IPS DF 19.7 (cell line): Measurements from ENCODE around the gene SLAMF7.

ENCODE experiments used
- DNase-seq: peaks from one replicate; pipeline ENCODE4 v3.0.0-alpha.2; 2013; ENCODE audit warnings: low read depth, low spot score

SLAMF7 gene

GRCh38 chr1:160745551-160745950 is 6.5 kb downstream of the SLAMF7 start:
- DNase-seq: no peak

GRCh38 chr1:160746836-160747500 is 7.9 kb downstream of the SLAMF7 start:
- no peak for DNase-seq

DNA sequence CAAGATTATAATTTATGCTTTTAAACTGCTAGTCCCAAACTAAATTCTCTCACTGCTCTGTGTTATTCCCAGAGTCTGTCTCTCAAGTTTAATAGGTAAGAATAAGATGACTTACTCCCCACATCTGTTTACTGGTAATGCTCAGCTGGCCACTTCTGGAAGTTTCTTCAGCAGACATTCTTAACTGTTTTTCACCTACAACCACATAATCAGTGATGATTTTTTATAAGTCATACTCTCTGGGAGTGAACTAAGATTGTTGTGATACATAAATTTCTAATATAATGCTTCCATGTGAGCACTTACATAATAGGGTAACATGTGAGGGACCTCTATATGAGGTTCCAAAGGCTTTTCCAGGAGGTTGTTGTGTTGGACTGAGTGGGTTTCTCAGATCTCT is 8.7 kb downstream of the SLAMF7 start:
- DNase-seq: no peak

DNA sequence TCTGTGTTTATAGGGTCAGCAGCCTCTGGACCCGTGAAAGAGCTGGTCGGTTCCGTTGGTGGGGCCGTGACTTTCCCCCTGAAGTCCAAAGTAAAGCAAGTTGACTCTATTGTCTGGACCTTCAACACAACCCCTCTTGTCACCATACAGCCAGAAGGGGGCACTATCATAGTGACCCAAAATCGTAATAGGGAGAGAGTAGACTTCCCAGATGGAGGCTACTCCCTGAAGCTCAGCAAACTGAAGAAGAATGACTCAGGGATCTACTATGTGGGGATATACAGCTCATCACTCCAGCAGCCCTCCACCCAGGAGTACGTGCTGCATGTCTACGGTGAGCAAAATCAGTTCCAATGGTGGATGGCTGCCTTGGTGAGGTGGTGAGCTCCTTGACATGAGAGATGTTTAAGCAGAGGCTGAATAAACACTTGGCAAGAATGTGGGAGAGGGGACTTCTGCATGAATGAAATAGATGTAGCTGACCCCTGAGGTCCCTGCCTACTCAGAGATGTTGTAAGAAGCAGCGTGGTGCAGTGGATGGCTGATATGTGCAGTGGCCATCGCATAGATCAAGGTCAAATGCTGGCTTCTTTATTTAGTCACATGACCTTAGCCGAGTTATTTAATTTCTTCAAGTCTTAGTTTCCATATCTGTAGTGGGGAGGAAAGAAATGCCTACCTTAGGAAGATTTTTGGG is 9.3 kb downstream of the SLAMF7 start:
- DNase-seq: no peak

DNA sequence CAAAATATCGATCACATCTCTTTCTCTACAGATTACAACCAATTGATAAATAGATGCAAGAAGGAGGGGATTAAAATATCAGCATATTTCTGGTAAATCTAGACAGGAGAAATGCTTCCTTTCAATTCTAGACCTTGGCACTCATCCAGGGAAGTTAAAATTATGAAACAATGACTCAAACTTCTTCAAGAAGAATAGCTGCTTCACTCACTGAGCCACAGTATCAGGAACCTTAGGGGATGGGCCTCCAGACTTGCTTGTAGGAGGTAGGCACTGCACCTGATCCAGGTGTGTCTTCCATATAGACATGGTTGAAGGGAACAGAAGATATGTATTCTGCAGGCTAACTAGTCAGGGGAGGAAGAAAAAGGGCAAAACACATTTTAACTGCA is 9.8 kb downstream of the SLAMF7 start:
- DNase-seq: no peak

DNA sequence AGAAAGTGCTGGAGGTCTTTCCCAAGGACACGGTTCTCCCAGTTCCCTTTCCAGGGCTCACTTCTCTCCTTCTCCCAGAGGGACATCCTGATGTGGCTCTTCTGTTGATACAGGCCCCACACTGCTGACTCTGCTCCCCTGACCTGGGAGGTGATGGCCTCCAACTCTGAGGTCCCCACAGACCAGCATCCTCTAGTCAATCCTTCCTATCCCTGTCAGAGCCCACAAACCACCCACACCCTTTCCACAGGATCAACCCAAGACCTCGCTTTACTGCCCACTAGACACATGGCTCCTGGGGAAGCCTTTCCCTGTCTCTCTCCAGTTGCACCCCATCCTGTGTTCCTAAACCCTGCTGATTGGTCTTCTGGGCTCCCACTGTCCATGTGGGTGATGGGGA is 11.6 kb downstream of the SLAMF7 start:
- no peak for DNase-seq

DNA sequence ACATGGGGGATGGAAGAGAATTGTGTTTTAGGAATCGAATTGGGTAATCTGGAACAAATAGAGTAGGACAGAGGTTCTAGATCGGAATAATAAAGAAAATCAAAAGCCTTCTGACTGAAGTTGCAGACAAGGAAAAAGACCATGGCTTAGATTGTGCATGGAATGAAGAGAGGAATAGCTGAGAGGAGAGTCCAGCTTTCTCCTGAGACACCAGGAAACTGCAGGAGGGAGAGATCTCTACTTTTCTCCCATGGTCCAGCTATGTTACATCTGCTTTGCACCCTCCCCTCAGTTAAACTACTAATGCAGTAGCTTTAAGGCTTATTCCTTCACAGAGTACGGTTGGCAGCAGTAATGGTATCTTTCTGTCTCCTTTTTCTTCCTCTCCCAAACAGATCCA is 13.4 kb downstream of the SLAMF7 start:
- DNase-seq: no peak

GRCh38 chr1:160752924-160753323 is 13.9 kb downstream of the SLAMF7 start:
- no peak for DNase-seq

DNA sequence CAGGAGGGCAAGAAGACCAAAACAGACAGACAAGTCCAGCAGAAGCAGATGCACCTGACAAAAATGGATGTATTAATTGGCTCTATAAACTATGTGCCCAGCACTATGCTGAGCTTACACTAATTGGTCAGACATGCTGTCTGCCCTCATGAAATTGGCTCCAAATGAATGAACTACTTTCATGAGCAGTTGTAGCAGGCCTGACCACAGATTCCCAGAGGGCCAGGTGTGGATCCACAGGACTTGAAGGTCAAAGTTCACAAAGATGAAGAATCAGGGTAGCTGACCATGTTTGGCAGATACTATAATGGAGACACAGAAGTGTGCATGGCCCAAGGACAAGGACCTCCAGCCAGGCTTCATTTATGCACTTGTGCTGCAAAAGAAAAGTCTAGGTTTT is 14.5 kb downstream of the SLAMF7 start:
- DNase-seq: no peak

GRCh38 chr1:160755461-160755860 is 16.4 kb downstream of the SLAMF7 start:
- no peak for DNase-seq

GRCh38 chr1:160755911-160756848 is 17.1 kb downstream of the SLAMF7 start:
- DNase-seq: no peak

GRCh38 chr1:160756849-160757201 is 17.8 kb downstream of the SLAMF7 start:
- no peak for DNase-seq

DNA sequence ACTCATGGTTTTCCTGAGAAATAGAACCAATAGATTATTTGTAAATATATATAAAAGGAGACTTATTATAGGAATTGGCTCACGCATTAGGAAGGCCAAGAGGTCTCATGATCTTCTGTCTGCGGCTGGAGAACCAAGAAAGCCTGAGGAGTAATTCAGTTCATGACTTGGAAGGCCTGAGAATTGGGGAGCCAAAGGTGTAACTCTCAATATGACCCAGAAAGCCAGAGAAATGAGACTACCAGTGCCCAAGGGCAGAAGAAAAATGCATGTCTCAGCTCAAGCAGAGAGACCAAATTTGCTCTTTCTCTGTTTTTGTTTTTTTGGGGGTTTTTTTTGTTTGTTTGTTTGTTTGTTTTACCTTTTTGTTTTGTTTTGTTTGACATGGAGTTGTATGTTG is 19.5 kb downstream of the SLAMF7 start:
- DNase-seq: no peak

DNA sequence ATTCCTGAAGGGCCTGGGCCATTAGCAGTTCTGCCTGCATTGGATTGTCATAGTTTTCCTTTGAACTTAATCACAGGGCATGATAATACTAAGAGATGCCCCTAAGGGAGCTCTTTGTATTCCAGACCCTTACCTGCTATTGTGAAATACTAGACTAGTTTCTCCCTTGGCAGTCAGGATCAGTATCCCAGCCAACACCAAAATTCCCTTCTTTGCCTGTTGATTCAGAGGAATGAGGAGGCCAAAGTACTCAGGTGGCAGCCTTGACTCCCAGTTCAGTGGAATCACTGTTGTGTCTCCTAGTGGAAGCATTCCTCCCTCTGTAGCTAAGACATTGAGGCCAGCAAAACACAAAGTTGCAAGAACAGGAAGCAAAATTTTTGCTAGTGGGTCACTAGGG is 20.7 kb downstream of the SLAMF7 start:
- no peak for DNase-seq

GRCh38 chr1:160761046-160761445 is 22.0 kb downstream of the SLAMF7 start:
- no peak for DNase-seq

GRCh38 chr1:160761886-160762285 is 22.8 kb downstream of the SLAMF7 start:
- DNase-seq: no peak

DNA sequence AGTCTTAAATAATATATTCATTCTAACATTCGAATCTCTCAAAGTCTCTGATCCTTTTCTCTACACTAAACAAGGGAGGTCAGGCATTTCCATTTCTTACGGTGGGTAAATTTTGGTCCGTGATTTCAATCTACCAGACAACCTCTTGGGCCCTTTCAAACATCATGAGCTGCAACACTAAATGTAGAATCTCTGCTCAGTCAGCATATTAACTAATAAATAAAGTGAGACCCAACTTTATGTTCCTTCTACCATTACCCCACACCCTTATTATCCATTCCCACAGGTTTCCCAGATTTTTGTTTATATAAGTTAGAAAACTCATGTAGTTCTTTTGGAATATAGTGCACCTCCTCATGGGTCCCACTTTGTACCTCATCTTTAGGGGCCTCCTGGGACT is 24.9 kb downstream of the SLAMF7 start:
- no peak for DNase-seq

- no peak for DNase-seq
Observed at GRCh38 chr1:160767395-160768294, 28.6 kb downstream of the SLAMF7 start.

GRCh38 chr1:160768295-160768657 is 29.2 kb downstream of the SLAMF7 start:
- no peak for DNase-seq

DNA sequence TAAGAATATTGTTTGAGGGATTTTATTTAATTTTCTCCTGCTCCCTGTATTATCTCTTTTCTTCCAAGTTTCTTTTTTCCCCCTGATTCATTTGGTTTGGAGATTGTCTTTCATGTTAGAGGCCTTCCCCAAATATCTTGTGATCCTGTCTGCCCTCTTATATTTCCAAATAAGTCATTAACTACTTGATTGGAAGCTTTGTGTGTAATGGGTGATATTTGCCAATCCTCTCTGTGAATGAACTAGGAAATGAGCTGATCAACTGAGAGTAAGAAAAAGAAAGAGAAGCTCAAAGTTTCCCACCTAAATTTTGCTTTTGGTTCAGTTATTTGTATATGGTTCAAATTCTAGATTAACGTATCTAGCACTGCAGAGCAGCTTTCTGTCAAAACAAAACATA is 33.3 kb downstream of the SLAMF7 start:
- no peak for DNase-seq

DNA sequence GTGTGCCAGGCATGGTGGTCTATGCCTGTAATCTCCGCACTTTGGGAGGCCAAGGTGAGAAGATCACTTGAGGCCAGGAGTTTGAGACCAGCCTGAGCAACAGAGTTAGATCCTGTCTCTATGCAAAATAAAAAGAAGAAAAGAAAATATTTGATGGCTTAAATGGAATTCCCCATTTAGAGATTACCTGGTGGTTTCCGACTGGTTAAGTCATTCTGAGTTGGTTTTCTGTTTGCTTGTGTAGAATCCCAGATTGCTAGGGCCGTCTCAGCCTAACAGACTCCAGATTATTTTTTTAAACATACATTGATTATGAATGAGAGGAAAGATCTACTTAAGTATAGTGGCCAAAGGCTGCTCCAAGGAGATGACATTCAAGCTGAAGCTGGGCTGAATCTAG is 34.0 kb downstream of the SLAMF7 start:
- no peak for DNase-seq
